WI38 (cell line): ENCODE measurements around the gene CDC14B.

ENCODE experiments used
- H3K4me3 ChIP-seq: 2 replicates; pipeline ENCODE4 v1.5.1; 2011; ENCODE audit warnings: low read depth, mild to moderate bottlenecking, control low read depth, low read length
- CTCF ChIP-seq: IDR thresholded peaks from 2 replicates; pipeline ENCODE4 v1.5.1; 2012; ENCODE audit warnings: low read depth, mild to moderate bottlenecking, control low read depth, low read length

Gene CDC14B

GRCh38 chr9:96500696-96501632 is 118.7 kb downstream of the CDC14B start:
- TF ChIP-seq CTCF, result no peak
- H3K4me3 ChIP-seq, result no peak overlapping the region

GRCh38 chr9:96499257-96499656 is 120.4 kb downstream of the CDC14B start:
- no peak overlapping the region for H3K4me3 ChIP-seq
- TF ChIP-seq CTCF, result no peak

- TF ChIP-seq CTCF, result no peak
- no peak overlapping the region for H3K4me3 ChIP-seq
Observed at GRCh38 chr9:96498796-96499195, 120.8 kb downstream of the CDC14B start.

GRCh38 chr9:96497117-96497399 is 122.6 kb downstream of the CDC14B start:
- no peak for TF ChIP-seq CTCF
- H3K4me3 ChIP-seq, result no peak overlapping the region

- no peak for TF ChIP-seq CTCF
- H3K4me3 ChIP-seq, result no peak overlapping the region
Observed at GRCh38 chr9:96496368-96497116, 123.1 kb downstream of the CDC14B start.

- TF ChIP-seq CTCF, result no peak
- no peak overlapping the region for H3K4me3 ChIP-seq
Observed at GRCh38 chr9:96495341-96495740, 124.3 kb downstream of the CDC14B start.

- H3K4me3 ChIP-seq, result no peak overlapping the region
- no peak for TF ChIP-seq CTCF
Observed at GRCh38 chr9:96494215-96494800, 125.3 kb downstream of the CDC14B start.
